ENCODE data around the gene JAGN1. TPM values are rescaled to one million over a fixed set of nuclear protein-coding genes. Genes with fewer than 3 reads are reported as not detected.

JAGN1 gene
- total RNA-seq, 4 donors from 2014 or later = 42.8 to 96.4 (median 67.0) TPM

DNA sequence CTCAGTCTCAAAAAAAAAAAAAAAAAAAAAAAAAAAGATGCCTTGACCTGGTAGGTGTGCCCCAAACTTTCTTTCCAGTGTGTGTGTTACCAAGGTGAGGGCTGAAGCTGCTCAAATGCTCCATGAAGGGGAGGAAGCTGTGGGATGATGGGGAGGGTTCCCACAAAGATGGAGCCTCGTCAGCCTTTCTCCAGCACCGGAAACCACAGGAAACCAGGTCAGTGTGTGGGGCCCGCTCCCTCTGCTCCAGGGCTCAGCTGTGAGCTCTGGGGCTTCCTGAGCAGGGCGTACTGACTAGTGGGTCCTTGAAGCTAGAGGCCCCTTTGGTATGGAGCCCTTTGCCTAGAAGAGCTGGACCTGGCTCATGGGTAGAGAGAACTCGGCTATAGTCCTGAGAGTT is 11.6 kb downstream of the JAGN1 start:
- in situ Hi-C loops (cut with MboI; ENCODE audit: low sequenced_read_pairs in 4 of 4) = no loop called here
- TF ChIP-seq CTCF (IDR thresholded peaks at IDR 0.05 in 4 of 5, conservative IDR thresholded peaks at IDR 0.05 in 1 of 5) = no peak
- no peak for TF ChIP-seq POLR2A (IDR thresholded peaks at IDR 0.05)
- ATAC-seq = no peak

DNA sequence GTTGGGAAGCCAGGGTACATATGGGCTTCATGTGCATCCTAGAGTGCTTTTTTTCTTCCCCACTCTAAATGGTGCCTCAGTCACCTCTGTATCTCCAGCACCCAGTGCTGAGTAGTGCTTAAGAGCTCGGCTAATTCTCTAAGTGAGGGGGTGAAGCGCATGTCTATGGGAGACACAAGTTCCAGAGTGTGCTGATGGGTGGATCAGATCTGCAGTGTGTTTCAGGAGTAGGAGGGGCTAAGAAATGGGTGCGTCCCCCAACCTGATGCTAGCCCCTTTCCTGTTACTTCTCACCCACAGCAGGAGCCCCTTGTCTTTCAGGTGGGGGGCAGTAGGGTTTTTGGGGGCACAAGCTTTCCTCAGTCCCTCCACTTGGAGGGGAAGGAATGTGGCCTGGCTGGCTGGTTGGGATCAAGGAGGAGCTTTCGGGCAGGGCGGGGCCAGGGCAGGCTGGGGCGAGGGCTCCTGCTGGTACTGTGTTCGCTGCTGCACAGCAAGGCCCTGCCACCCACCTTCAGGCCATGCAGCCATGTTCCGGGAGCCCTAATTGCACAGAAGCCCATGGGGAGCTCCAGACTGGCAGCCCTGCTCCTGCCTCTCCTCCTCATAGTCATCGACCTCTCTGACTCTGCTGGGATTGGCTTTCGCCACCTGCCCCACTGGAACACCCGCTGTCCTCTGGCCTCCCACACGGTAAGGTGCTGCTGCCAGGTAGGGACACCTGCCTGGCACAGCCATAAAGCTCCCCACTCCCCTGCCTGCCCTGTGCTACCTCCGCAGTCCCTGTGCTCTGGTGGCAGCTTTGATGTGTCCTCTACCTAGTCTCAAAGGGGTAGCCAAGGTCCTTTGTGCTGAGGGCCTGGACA is 12.2 kb downstream of the JAGN1 start, which contains the start of gene IL17RE:
Gene IL17RE, plus strand, starts transcription at position 477 of the 866 bp plus-strand sequence. Its CDS starts 85 bp downstream, at position 562.
- ATAC-seq (no peak), DNase-seq (no peak)
- H3K36me3 ChIP-seq = no peaks in the 10 kb centered on the region
- intact Hi-C loops (cut with DNase I; ENCODE audit: low total_unique reads) = no loop called here
- no peaks in the 10 kb centered on the region for H3K27me3 ChIP-seq
- H3K4me1 ChIP-seq = peaks cover 0 to 4% of the 10 kb centered on the region in 2 donors
- in situ Hi-C loops (cut with MboI; ENCODE audit: low sequenced_read_pairs in 4 of 4) = no loop called here
- no peaks in the 10 kb centered on the region for H3K9me3 ChIP-seq
- H3K27ac ChIP-seq = peak within 1 kb of the TSS in 2 of 4 donors; percentile 12 to 43
- H3K4me3 ChIP-seq = peak within 1 kb of the TSS in 1 of 4 donors; percentile 25
- no peak for TF ChIP-seq POLR2A (IDR thresholded peaks at IDR 0.05)
- TF ChIP-seq CTCF (IDR thresholded peaks at IDR 0.05 in 4 of 5, conservative IDR thresholded peaks at IDR 0.05 in 1 of 5) = no peak

More for the DNA sequence above, 11.6 kb downstream of the JAGN1 start:
- H3K4me3 ChIP-seq = no peak overlapping the region
- peaks cover 0 to 4% of the 10 kb centered on the region in 2 donors for H3K4me1 ChIP-seq
- H3K9me3 ChIP-seq = no peaks in the 10 kb centered on the region
- H3K27ac ChIP-seq = no peak overlapping the region
- H3K36me3 ChIP-seq = no peaks in the 10 kb centered on the region
- no peaks in the 10 kb centered on the region for H3K27me3 ChIP-seq
- intact Hi-C loops (cut with DNase I; ENCODE audit: low total_unique reads) = no loop called here
- no peak for DNase-seq

DNA sequence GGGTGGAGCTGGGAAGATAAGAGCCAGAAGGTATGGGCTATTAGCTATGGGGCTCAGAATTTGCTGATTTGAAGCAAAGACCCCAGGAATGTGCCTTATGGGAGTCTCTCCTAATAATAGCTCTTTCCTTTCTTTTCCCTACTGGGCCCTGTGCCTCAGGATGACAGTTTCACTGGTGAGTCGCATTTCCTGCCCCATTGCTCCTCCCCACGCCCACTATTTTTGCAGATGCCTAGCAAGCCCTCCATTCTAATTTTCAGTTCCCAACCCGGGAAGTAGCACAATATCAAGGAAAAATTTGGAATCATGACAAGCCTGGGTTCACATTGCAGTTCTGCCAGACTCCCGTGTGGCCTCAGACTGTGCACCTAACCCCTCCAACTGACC is 12.8 kb downstream of the JAGN1 start:
- ATAC-seq (no peak), DNase-seq (no peak)
- in situ Hi-C loops (cut with MboI; ENCODE audit: low sequenced_read_pairs in 4 of 4) = no loop called here
- TF ChIP-seq CTCF (IDR thresholded peaks at IDR 0.05 in 4 of 5, conservative IDR thresholded peaks at IDR 0.05 in 1 of 5) (no peak), POLR2A (IDR thresholded peaks at IDR 0.05) (no peak)
- H3K36me3 ChIP-seq = no peaks in the 10 kb centered on the region
- H3K27me3 ChIP-seq = no peaks in the 10 kb centered on the region
- H3K9me3 ChIP-seq = no peaks in the 10 kb centered on the region
- peak overlapping the region in 2 of 4 donors; percentile 12 to 43 for H3K27ac ChIP-seq
- peaks cover 0 to 2% of the 10 kb centered on the region in 2 donors for H3K4me1 ChIP-seq
- H3K4me3 ChIP-seq = peak overlapping the region in 1 of 4 donors; percentile 25
- intact Hi-C loops (cut with DNase I; ENCODE audit: low total_unique reads) = no loop called here

DNA sequence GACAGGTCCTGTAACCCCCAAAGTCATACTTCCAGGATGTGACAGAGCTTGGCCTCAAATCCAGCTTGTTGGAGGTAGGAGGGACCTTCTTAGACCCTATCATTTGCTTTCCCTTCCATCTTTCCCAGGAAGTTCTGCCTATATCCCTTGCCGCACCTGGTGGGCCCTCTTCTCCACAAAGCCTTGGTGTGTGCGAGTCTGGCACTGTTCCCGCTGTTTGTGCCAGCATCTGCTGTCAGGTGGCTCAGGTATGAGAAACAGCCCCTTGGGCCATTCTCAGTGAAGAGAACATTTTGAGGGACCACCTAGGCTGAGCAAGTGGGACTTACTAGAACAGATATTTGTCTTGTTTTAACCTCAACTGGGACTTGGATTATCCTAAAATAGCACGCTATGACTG is 13.5 kb downstream of the JAGN1 start:
- Histone ChIP-seq H3K9me3 (no peaks in the 10 kb centered on the region), H3K27me3 (no peaks in the 10 kb centered on the region), H3K36me3 (no peaks in the 10 kb centered on the region), H3K4me3 (no peak overlapping the region), H3K4me1 (no peaks in the 10 kb centered on the region), H3K27ac (no peak overlapping the region)
- ATAC-seq (no peak), DNase-seq (no peak)
- intact Hi-C loops (cut with DNase I; ENCODE audit: low total_unique reads) = no loop called here
- TF ChIP-seq POLR2A (IDR thresholded peaks at IDR 0.05) (no peak), CTCF (IDR thresholded peaks at IDR 0.05 in 4 of 5, conservative IDR thresholded peaks at IDR 0.05 in 1 of 5) (no peak)
- in situ Hi-C loops (cut with MboI; ENCODE audit: low sequenced_read_pairs in 4 of 4) = no loop called here
